Prostate gland (tissue), 2 donors: ENCODE data around the gene TRPV4. TPM values are rescaled to one million over a fixed set of nuclear protein-coding genes. Genes with fewer than 3 reads are reported as not detected.

Experiments used
- DNase-seq: peaks from one replicate; pipeline ENCODE4 v3.0.0-alpha.2; 2019; ENCODE audit warnings: low spot score
- H3K27ac ChIP-seq, 2 donors: fragments of 200-600 bp; sonication (generic); 2 replicates each; pipeline ENCODE4 v1.5.1; 2017 to 2019
- H3K27me3 ChIP-seq: fragments of 200-600 bp; sonication (generic); replicated peaks from 2 replicates; pipeline ENCODE4 v1.5.1; 2019; ENCODE audit not compliant: insufficient read depth
- H3K36me3 ChIP-seq, 2 donors: fragments of 200-600 bp; sonication (generic); 1 replicate in 1 of 2; 2 replicates in 1 of 2; pipeline versions ENCODE4 v1.5.1 to v1.8.1; 2017 to 2019
- H3K4me1 ChIP-seq: fragments of 200-600 bp; sonication (generic); replicated peaks from 2 replicates; pipeline ENCODE4 v1.5.1; 2019
- H3K4me3 ChIP-seq, 2 donors: fragments of 200-600 bp; sonication (generic); 2 replicates each; pipeline ENCODE4 v1.5.1; 2017 to 2019
- H3K9me3 ChIP-seq: fragments of 200-600 bp; sonication (generic); 2 replicates; pipeline ENCODE4 v1.5.1; 2017
- POLR2A ChIP-seq: fragments of 450-650 bp; IDR thresholded peaks from one replicate; pipeline ENCODE4 v1.6.1; 2016; ENCODE audit warnings: antibody characterized with exemption, mild to moderate bottlenecking
- POLR2AphosphoS5 ChIP-seq: sonication (generic); formaldehyde crosslinking; IDR thresholded peaks from one replicate; pipeline ENCODE4 v1.6.1; 2017; ENCODE audit warnings: antibody characterized with exemption
- WGBS: methylation state at CpG from one replicate; pipeline ENCODE4 v1.1.5; 2018; 5-methylcytosine and 5-hydroxymethylcytosine counted together
- intact Hi-C: fragments of 100-400 bp; cut with DNase I; formaldehyde crosslinking; loops from one replicate; pipeline ENCODE4 v1.14.2; 2022
- total RNA-seq, 2 donors: library from RNA; depleted of rRNA; stranded (reverse); fragments of >200 nt; gene quantifications; one replicate each; pipeline ENCODE4 v1.1.0, GENCODE V29; 2016
- TF ChIP-seq, protein P1 (sequence below), 4 experiments: fragments of 200-600 bp in 2 of 4; fragments of 450-650 bp in 2 of 4; sonication (generic) in 2 of 4; IDR thresholded peaks; 1 replicate in 3 of 4; 2 replicates in 1 of 4; pipeline ENCODE4 v1.5.1; 2016 to 2019; ENCODE audit warnings: antibody characterized with exemption in 4 of 4, mild to moderate bottlenecking in 2 of 4, moderate library complexity in 2 of 4

TRPV4 gene
- total RNA-seq, 2 donors from 2014 or later, result 4.6 to 8.0 TPM

DNA sequence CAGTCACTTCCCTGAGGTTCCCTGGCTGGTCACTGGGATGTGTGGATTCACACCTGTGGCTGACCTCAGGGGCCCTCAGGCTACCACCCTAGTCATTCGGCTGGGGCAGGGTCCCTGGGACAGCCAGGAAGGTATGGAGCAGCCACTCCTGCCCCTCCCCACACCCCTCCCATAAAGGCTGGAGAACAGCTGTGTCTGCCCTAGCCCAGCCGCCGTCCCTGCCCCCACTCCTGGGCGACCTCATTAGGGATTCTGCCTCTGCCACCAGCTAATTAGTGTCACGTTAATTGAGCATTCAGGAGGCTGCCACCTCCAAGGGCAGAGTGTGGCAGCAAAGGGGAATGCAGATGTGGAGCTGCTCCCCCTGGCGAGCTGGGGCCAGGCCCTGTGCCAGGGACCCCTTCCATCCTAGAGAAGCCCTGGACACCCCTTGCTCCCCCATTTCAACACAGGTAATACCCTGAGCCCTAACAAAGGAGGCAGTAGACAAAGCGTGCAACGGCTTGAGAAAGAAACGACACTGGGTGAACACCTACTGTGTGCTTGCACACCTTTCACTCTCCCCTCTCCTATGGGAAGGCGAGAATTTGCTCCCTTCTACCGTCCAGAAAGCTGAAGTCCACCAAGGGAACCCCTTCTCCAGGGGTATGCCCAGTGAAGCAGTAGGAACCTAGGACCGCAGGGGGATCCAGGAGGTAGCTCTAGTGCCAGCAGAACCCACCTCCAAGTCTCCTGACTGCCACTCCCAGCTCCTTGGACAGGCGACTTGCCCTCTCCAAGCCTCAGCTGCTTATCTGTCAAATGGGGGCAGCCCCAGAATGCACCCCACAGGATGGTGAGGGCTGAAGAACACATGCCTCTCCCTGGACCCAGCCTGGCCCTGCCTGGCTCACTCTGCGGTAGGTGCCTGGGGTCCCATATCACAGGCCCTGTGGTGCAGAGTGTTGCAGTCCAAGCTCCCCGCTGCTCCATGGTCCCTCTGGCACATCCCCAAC lies 74.5 kb downstream of the TRPV4 start:
- Histone ChIP-seq H3K36me3 (no peaks in the 10 kb centered on the region), H3K4me1 (no peaks in the 10 kb centered on the region), H3K9me3 (no peaks in the 10 kb centered on the region), H3K27ac (no peak overlapping the region), H3K27me3 (no peaks in the 10 kb centered on the region), H3K4me3 (no peak overlapping the region)
- WGBS, result 85% methylated on average over 15 of the region's 15 CpGs
- DNase-seq, result no peak
- intact Hi-C loops, result no loop called here
- no peak for TF ChIP-seq POLR2AphosphoS5
- TF ChIP-seq, protein P1, sequence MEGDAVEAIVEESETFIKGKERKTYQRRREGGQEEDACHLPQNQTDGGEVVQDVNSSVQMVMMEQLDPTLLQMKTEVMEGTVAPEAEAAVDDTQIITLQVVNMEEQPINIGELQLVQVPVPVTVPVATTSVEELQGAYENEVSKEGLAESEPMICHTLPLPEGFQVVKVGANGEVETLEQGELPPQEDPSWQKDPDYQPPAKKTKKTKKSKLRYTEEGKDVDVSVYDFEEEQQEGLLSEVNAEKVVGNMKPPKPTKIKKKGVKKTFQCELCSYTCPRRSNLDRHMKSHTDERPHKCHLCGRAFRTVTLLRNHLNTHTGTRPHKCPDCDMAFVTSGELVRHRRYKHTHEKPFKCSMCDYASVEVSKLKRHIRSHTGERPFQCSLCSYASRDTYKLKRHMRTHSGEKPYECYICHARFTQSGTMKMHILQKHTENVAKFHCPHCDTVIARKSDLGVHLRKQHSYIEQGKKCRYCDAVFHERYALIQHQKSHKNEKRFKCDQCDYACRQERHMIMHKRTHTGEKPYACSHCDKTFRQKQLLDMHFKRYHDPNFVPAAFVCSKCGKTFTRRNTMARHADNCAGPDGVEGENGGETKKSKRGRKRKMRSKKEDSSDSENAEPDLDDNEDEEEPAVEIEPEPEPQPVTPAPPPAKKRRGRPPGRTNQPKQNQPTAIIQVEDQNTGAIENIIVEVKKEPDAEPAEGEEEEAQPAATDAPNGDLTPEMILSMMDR (IDR thresholded peaks at IDR 0.05), result no peak

DNA sequence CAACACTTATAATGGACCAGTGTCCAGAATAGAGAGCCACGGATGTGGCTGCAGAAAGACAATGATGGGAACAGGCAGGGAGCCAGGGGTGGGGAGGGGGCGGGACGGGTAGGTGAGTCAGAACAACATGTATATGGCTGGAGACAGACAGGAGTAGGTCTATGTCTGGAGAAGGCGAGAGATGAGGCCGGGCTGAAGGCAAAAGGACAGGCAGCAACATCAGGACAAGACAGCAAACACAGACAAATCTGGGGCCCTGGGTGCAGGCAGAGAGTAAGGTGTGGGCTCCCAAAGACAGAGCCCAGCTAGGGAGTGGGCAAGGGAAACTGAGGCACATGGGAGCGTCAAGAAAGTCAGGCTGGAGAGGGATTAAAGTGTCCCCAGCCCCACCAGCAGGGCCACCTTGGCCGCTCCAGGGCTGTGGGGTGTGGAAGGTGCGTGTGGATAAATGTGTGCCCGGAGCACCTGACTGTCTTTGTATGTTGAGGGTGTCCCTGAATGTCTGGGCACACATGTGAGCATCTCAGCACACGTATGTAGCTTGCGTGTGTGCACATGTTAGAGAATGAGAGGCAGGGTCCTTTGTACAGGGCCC lies 75.4 kb downstream of the TRPV4 start:
- 92% methylated on average over 11 of the region's 11 CpGs for WGBS
- intact Hi-C loops, result no loop called here
- no peak for TF ChIP-seq POLR2A
- TF ChIP-seq POLR2AphosphoS5, result no peak
- TF ChIP-seq, protein P1 (IDR thresholded peaks at IDR 0.05), result no peak
- Histone ChIP-seq H3K4me3 (no peak overlapping the region), H3K36me3 (no peaks in the 10 kb centered on the region), H3K4me1 (no peaks in the 10 kb centered on the region), H3K9me3 (no peaks in the 10 kb centered on the region), H3K27ac (no peak overlapping the region), H3K27me3 (no peaks in the 10 kb centered on the region)
- DNase-seq, result no peak

DNA sequence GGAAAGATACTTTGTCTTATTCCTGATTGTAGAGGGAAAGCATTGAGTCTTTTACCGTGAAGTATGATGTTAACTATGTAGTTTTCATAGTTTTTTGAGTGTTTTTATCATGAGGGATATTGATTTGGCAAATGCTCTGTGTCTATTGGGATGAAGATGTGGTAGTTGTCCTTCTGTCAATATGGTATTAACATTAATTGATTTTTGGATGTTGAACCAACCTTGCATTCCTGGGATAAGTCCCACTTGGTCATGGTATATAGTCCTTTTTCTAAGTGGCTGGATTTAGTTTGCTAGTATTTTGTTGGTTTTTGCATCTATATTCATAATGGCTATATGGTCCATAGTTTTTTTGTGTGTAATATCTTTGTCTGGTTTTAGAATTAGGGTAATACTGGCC lies 76.7 kb downstream of the TRPV4 start:
- intact Hi-C loops, result no loop called here
- Histone ChIP-seq H3K27me3 (no peaks in the 10 kb centered on the region), H3K4me3 (no peak overlapping the region), H3K27ac (no peak overlapping the region), H3K4me1 (no peaks in the 10 kb centered on the region), H3K9me3 (no peaks in the 10 kb centered on the region), H3K36me3 (no peaks in the 10 kb centered on the region)
- 97% methylated on average over 1 of the region's 1 CpG for WGBS
- no peak for DNase-seq
- TF ChIP-seq POLR2A (no peak), POLR2AphosphoS5 (no peak)
- TF ChIP-seq, protein P1 (IDR thresholded peaks at IDR 0.05), result no peak

DNA sequence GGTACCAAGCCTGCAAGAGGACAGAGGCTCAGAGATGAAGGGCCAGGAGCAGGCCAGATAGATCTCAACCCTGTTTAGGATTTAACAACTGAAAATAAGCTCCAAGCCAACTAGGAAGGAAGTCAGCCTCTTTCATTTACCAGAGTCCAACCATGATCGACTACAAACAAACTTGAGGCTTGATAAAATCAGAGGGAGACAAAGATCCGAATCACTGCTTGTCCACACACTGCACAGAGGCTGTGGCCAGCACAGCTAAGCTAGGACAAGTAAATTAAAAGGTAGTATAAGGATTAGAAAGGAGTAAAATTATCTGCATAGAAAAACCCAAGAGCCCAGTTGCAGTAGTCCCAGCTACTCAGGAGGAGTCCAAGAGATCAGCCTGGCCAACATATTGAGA lies 79.2 kb downstream of the TRPV4 start:
- Histone ChIP-seq H3K9me3 (no peaks in the 10 kb centered on the region), H3K4me1 (no peaks in the 10 kb centered on the region), H3K27ac (no peak overlapping the region), H3K36me3 (no peaks in the 10 kb centered on the region), H3K27me3 (no peaks in the 10 kb centered on the region), H3K4me3 (no peak overlapping the region)
- TF ChIP-seq, protein P1 (IDR thresholded peaks at IDR 0.05), result no peak
- peak; percentile 40 for TF ChIP-seq POLR2AphosphoS5
- no peak for TF ChIP-seq POLR2A
- 13% methylated on average over 2 of the region's 2 CpGs for WGBS
- intact Hi-C loops, result no loop called here
- no peak for DNase-seq
